Measurements from ENCODE around the gene AMD1. TPM values are rescaled to one million over a fixed set of nuclear protein-coding genes. Genes with fewer than 3 reads are reported as not detected.

AMD1 gene
- total and polyA plus RNA-seq, 9 of the 15 experiments (the other 6 are each of a cell fraction or from before 2014, with no cell fraction given), result 60.0 to 151 (median 85.6) TPM

GRCh38 chr6:110878751-110879522 is 4.4 kb downstream of the AMD1 start:
- no peaks in the 10 kb centered on the region for H3K9me1 ChIP-seq (ENCODE audit: control insufficient read depth, insufficient read depth, low read length)
- peaks cover 100% of the 10 kb centered on the region for H3K79me2 ChIP-seq (ENCODE audit: control insufficient read depth, insufficient read depth, low read length)
- H3K4me2 ChIP-seq (ENCODE audit: insufficient read depth, low read length), result peak overlapping the region; percentile 59
- H3K4me1 ChIP-seq (replicated peaks in 1 of 2; ENCODE audit: control insufficient read depth in 2 of 2, insufficient read depth in 2 of 2, low read length in 2 of 2), result peaks cover 32 to 33% of the 10 kb centered on the region in 2 experiments; a peak in 4 of 5 replicates
- ATAC-seq (peak; percentile 6; the same call in 2 of the 3 replicates), FAIRE-seq (peak; percentile 85), DNase-seq (ENCODE audit: extremely low read depth in 1 of 4, low spot score in 3 of 4) (peak in 3 of 4 experiments; percentile 33 to 67 (median 50))
- BruUV-seq (replicated peaks), result no TSS peak
- peak overlapping the region; percentile 18 to 59; a peak in 3 of 4 replicates for H3K9ac ChIP-seq (ENCODE audit: insufficient read depth in 1 of 2, low read depth in 2 of 2, low read length in 2 of 2)
- H2AFZ ChIP-seq (ENCODE audit: low read depth, low read length), result no peak overlapping the region
- peaks cover 48% of the 10 kb centered on the region; the same call in 2 of the 3 replicates for H3K36me3 ChIP-seq (ENCODE audit: control insufficient read depth, insufficient read depth, low read length)
- H3K27me3 ChIP-seq (ENCODE audit: control insufficient read depth in 2 of 2, insufficient read depth in 2 of 2, low read length in 2 of 2), result no peaks in the 10 kb centered on the region
- ChIA-PET POLR2A (interaction anchor here (0.6 to 7.2 kb wide), 14 partner anchors 7 to 295 kb away, joined by 3 to 96 read pairs (median 4); partner anchors contain the start of genes CDK19, GTF3C6 and RPF2), CTCF (ENCODE audit: low intra/inter-chr PET ratio) (interaction anchor here (0.6 kb wide), 1 partner anchor 190 kb away, joined by 3 read pairs; no protein-coding TSS in a partner anchor)
- WGBS (ENCODE audit: insufficient coverage, low coverage, missing lambda C conversion rate), result 4% methylated on average over 10 of the region's 10 CpGs
- in situ Hi-C loops (cut with MboI), result no loop called here
- intact Hi-C loops (cut with micrococcal nuclease), result loop anchor here (1.0 to 5.0 kb wide), 5 partner anchors 78 to 260 kb away; partner anchors contain the start of gene GTF3C6
- no peaks in the 10 kb centered on the region for H3K9me3 ChIP-seq (replicated peaks; ENCODE audit: control insufficient read depth, insufficient read depth, low read depth, low read length)
- peak overlapping the region; percentile 84; the same call in 1 of the 2 replicates for H3K4me3 ChIP-seq
- H4K20me1 ChIP-seq (replicated peaks; ENCODE audit: control insufficient read depth, insufficient read depth, low read length), result peaks cover 60% of the 10 kb centered on the region
- H3K27ac ChIP-seq (ENCODE audit: extremely low read depth, low read depth, low read length), result 0 out of 3 replicates have a peak overlapping the region, but pooled peaks have one; percentile 9
- TF ChIP-seq ZNF212 (CRISPR knock-in tag; IDR thresholded peaks at IDR 0.05) (no peak), PRPF4 (IDR thresholded peaks at IDR 0.05; ENCODE audit: insufficient read depth, low read depth, low read length, poor library complexity, severe bottlenecking) (no peak), FOXP1 (CRISPR knock-in tag; IDR thresholded peaks at IDR 0.05) (peak; percentile 31; the same call in 1 of the 2 replicates), MIER1 (IDR thresholded peaks at IDR 0.05; ENCODE audit: low read depth) (no peak), SMC3 (conservative IDR thresholded peaks at IDR 0.05; ENCODE audit: insufficient read depth, low read depth, low read length) (peak; percentile 50), ZBTB34 (CRISPR knock-in tag; IDR thresholded peaks at IDR 0.05) (no peak), RBFOX2 (IDR thresholded peaks at IDR 0.05; ENCODE audit: low read depth, low read length) (0 out of 2 replicates have a peak, but pooled peaks have one; percentile 9), ZNF668 (CRISPR knock-in tag; IDR thresholded peaks at IDR 0.05) (no peak), PYGO2 (tag; IDR thresholded peaks at IDR 0.05) (no peak), NR0B1 (IDR thresholded peaks at IDR 0.05; ENCODE audit: partially characterized antibody) (no peak), PCBP1 (IDR thresholded peaks at IDR 0.05; ENCODE audit: low read depth, low read length, poor library complexity, severe bottlenecking) (no peak), SIN3B (IDR thresholded peaks at IDR 0.05; ENCODE audit: low read depth) (no peak), MCM2 (IDR thresholded peaks at IDR 0.05; ENCODE audit: low read depth) (no peak)
- TF ChIP-seq, protein P1, sequence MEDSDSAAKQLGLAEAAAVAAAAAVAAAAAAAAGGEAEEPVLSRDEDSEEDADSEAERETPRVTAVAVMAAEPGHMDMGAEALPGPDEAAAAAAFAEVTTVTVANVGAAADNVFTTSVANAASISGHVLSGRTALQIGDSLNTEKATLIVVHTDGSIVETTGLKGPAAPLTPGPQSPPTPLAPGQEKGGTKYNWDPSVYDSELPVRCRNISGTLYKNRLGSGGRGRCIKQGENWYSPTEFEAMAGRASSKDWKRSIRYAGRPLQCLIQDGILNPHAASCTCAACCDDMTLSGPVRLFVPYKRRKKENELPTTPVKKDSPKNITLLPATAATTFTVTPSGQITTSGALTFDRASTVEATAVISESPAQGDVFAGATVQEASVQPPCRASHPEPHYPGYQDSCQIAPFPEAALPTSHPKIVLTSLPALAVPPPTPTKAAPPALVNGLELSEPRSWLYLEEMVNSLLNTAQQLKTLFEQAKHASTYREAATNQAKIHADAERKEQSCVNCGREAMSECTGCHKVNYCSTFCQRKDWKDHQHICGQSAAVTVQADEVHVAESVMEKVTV (CRISPR knock-in tag; IDR thresholded peaks at IDR 0.05), result peak; percentile 60
- TF ChIP-seq, protein P2, sequence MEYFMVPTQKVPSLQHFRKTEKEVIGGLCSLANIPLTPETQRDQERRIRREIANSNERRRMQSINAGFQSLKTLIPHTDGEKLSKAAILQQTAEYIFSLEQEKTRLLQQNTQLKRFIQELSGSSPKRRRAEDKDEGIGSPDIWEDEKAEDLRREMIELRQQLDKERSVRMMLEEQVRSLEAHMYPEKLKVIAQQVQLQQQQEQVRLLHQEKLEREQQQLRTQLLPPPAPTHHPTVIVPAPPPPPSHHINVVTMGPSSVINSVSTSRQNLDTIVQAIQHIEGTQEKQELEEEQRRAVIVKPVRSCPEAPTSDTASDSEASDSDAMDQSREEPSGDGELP (CRISPR knock-in tag; IDR thresholded peaks at IDR 0.05; ENCODE audit: borderline replicate concordance), result 0 out of 2 replicates have a peak, but pooled peaks have one; percentile 26
